ENCODE results near the gene ARL6IP5.

The ARL6IP5 gene

GRCh38 chr3:69084326-69085167 lies at the start of gene ARL6IP5:
Gene ARL6IP5, plus strand, starts transcription at chr3:69084937. Its CDS starts 111 bp downstream, at chr3:69085048.
- peak; percentile 89 to 92 for DNase-seq

GRCh38 chr3:69044608-69045007 lies 40.1 kb upstream of the ARL6IP5 start:
- DNase-seq: no peak

- DNase-seq: no peak
Observed at GRCh38 chr3:69048990-69049389, 35.7 kb upstream of the ARL6IP5 start.

GRCh38 chr3:69051756-69052471 lies 32.8 kb upstream of the ARL6IP5 start, which contains the start of gene TMF1:
Gene TMF1, minus strand, starts transcription at chr3:69052333. Its CDS starts 247 bp downstream, at chr3:69052086.
- DNase-seq: peak; percentile 98

- DNase-seq: no peak
Observed at GRCh38 chr3:69052472-69052898, 32.3 kb upstream of the ARL6IP5 start.

GRCh38 chr3:69058180-69058946 lies 26.4 kb upstream of the ARL6IP5 start:
- DNase-seq: no peak

GRCh38 chr3:69058947-69059224 lies 25.9 kb upstream of the ARL6IP5 start:
- no peak for DNase-seq

GRCh38 chr3:69059688-69060087 lies 25.0 kb upstream of the ARL6IP5 start:
- DNase-seq: no peak

GRCh38 chr3:69063636-69064035 lies 21.1 kb upstream of the ARL6IP5 start:
- DNase-seq: no peak

GRCh38 chr3:69065318-69065964 lies 19.3 kb upstream of the ARL6IP5 start:
- no peak for DNase-seq

- no peak for DNase-seq
Observed at GRCh38 chr3:69066121-69066520, 18.6 kb upstream of the ARL6IP5 start.

GRCh38 chr3:69072928-69073327 lies 11.8 kb upstream of the ARL6IP5 start:
- DNase-seq: no peak

GRCh38 chr3:69079269-69080159 lies 5.2 kb upstream of the ARL6IP5 start:
- DNase-seq: no peak

- peak; percentile 93 to 95 for DNase-seq
Observed at GRCh38 chr3:69080233-69080920, 4.4 kb upstream of the ARL6IP5 start, which contains the start of gene UBA3. Gene UBA3, minus strand, starts transcription at chr3:69080365. Its CDS starts 12 bp downstream, at chr3:69080353.

GRCh38 chr3:69081583-69082262 lies 3.0 kb upstream of the ARL6IP5 start:
- no peak for DNase-seq

- DNase-seq: no peak
Observed at GRCh38 chr3:69082361-69082760, 2.4 kb upstream of the ARL6IP5 start.

- DNase-seq: peak; percentile 70 to 82
Observed at GRCh38 chr3:69082805-69083204, 1.9 kb upstream of the ARL6IP5 start.

GRCh38 chr3:69085168-69085832 lies 563 bp downstream of the ARL6IP5 start:
- no peak for DNase-seq

- peak; percentile 84 to 87 for DNase-seq
Observed at GRCh38 chr3:69085833-69086722, 1.3 kb downstream of the ARL6IP5 start.

Measured in activated CD4-positive, alpha-beta T cell treated with anti-CD3 and anti-CD28 coated beads, Interleukin-2, amount 50 U/mL, for 48 hours (primary cell).